Measurements from ENCODE around the gene CFAP97D2.
"Not testable (repeated sequence)": the region's sequence is repeated elsewhere in the genome, so short reads cannot be mapped to it uniquely, and the experiment has no call there.

CFAP97D2 gene

GRCh38 chr13:114148521-114148855 lies 30.6 kb upstream of the CFAP97D2 start:
- peaks cover 2% of the 10 kb centered on the region for H3K27me3 Mint-ChIP-seq
- peak overlapping the region; percentile 100 for H3K27ac Mint-ChIP-seq
- CTCF ChIA-PET = interaction anchor here (1.1 kb wide), 2 partner anchors 18 to 38 kb away, joined by 3 to 5 read pairs; no protein-coding TSS in a partner anchor
- H3K4me3 Mint-ChIP-seq = peak overlapping the region; percentile 46
- peak; percentile 94 for DNase-seq
- H3K9me3 Mint-ChIP-seq = peaks cover 3% of the 10 kb centered on the region
- peaks cover 57% of the 10 kb centered on the region for H3K4me1 Mint-ChIP-seq
- H3K36me3 Mint-ChIP-seq = peaks cover 22% of the 10 kb centered on the region

DNA sequence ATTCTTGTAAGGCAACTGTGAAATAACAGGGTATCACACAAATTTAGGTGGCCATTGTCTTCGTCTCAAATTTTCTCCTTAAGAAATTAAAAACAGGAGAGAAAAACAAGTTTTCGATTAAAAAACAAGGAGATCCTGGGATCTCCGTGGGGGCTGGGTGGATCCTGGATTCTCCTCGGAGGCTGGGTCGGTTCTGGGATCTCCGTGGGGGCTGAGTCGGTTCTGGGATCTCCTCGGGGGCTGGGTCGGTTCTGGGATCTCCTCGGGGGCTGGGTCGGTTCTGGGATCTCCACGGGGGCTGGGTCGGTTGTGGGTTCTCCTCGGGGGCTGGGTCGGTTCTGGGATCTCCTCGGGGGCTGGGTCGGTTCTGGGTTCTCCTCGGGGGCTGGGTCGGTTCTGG lies 30.2 kb upstream of the CFAP97D2 start:
- H3K4me3 Mint-ChIP-seq = peak overlapping the region; percentile 46
- H3K4me1 Mint-ChIP-seq = peaks cover 61% of the 10 kb centered on the region
- not testable (repeated sequence) for H3K27me3 Mint-ChIP-seq, H3K9me3 Mint-ChIP-seq, DNase-seq
- H3K36me3 Mint-ChIP-seq = peaks cover 26% of the 10 kb centered on the region
- H3K27ac Mint-ChIP-seq = peak overlapping the region; percentile 100
- CTCF ChIA-PET = interaction anchor here (1.1 kb wide), 1 partner anchor 38 kb away, joined by 3 read pairs; no protein-coding TSS in a partner anchor

DNA sequence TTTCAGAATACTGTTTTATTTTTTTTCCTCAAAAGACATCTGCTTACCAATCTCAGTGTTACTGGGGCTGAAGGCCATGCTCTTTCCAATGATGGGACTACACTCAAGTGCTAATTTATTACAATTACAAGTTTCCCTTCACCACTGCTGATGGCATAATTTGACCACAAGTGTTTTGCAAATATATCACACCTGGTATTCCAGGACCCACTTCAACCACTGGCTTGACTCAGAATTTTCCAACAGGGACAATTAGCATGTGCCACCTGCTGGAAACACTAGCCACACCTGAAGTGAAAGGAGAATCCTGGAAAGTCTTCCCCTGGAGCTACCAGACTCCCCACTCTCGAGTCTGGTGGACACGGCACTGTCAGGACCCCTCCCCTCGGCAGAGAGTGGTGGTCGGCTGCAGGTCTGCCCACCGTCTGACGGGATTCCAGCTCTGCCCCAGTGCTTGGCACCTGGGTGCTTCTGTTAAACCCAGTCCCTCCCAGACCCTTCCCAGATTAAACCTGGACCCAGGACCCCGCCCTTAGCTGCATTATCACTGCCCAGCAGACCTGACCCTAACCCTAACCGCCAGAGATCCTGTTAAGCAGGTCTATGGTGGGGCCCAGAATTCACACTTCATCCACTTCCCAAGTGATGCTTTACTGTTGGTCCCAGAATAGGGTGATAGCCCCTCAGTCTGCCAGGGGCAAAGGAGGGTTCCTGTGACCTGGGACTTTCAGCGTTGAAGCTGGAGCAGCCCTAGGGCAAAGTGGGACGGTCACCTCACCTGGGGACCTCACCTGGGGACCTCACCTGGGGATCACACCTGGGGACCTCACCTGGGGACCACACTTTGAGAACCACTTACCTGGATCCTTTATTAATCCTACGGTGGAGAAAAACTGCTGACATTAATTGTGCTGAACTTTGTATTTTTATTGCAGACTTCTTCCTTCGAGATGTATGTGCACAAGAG lies 29.0 kb upstream of the CFAP97D2 start:
- Mint-ChIP-seq H3K9me3 (peaks cover 10% of the 10 kb centered on the region), H3K4me3 (no peak overlapping the region), H3K36me3 (peaks cover 29% of the 10 kb centered on the region), H3K27ac (peak overlapping the region; percentile 100), H3K4me1 (peaks cover 68% of the 10 kb centered on the region), H3K27me3 (peaks cover 3% of the 10 kb centered on the region)
- DNase-seq = peak; percentile 20
- CTCF ChIA-PET = no interaction called here

- Mint-ChIP-seq H3K27ac (peak overlapping the region; percentile 100), H3K9me3 (peaks cover 10% of the 10 kb centered on the region), H3K36me3 (peaks cover 25% of the 10 kb centered on the region), H3K4me1 (peaks cover 68% of the 10 kb centered on the region), H3K4me3 (peak overlapping the region; percentile 59), H3K27me3 (peaks cover 3% of the 10 kb centered on the region)
- DNase-seq = peak; percentile 26
- CTCF ChIA-PET = interaction anchor here (1.4 kb wide), 1 partner anchor 8 kb away, joined by 3 read pairs; no protein-coding TSS in a partner anchor
Measured at GRCh38 chr13:114151031-114151430, 28.0 kb upstream of the CFAP97D2 start.

DNA sequence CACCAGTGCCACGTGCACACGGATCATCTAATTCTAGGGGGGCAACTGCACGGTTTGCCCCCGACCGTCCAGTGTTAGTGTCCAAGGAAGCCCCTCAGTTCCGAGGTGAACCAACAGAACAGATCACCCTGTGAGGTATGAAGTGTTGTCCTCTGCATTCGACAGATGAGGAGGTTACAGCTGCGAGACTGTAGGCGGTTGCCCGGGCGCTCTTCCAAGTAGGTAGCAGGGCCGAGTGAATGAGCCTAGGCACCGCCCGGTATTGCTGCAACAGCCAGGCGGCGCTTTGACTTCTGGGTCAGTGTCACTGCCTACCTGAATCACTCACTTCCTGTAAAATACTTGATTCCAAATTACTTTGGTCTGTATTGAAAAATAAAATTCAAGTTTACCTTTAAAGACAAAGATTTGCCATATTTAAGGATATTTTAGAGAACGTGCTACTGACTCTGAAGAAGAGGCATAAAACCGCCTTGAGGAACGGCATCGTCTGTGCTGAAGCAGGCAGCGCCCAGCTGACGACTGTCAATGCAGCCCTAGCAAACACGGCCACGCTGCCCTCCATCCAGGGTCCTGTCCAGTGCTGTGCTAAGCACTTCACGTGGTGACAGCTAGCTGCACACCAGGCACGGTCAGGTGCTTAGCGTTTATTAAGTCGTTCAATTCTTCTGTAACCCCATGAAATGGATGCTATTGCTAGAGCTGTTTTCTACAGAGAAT lies 27.3 kb upstream of the CFAP97D2 start:
- peaks cover 10% of the 10 kb centered on the region for H3K9me3 Mint-ChIP-seq
- H3K4me1 Mint-ChIP-seq = peaks cover 74% of the 10 kb centered on the region
- CTCF ChIA-PET = interaction anchor here (1.4 kb wide), 1 partner anchor 9 kb away, joined by 3 read pairs; no protein-coding TSS in a partner anchor
- H3K36me3 Mint-ChIP-seq = peaks cover 23% of the 10 kb centered on the region
- peaks cover 3% of the 10 kb centered on the region for H3K27me3 Mint-ChIP-seq
- peak overlapping the region; percentile 59 for H3K4me3 Mint-ChIP-seq
- H3K27ac Mint-ChIP-seq = peak overlapping the region; percentile 100
- DNase-seq = peak; percentile 56

DNA sequence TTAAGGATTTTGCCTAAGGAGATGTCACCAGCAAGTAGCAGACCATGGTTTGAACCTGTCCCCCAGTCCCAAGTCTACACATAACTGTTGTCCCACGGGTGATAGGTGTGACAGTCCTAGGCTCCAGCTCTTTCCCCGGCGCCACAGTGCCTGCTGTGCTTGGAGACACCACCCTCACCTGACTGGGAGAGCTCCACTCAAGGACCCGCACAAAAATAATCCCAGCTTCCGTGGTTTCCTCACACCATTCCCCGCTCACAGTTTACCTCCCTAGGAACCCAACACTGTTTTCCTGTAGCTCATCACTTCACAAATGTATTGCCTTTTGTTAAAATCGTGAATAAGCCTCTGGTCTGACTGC lies 26.8 kb upstream of the CFAP97D2 start:
- peak; percentile 14 for DNase-seq
- H3K27me3 Mint-ChIP-seq = peaks cover 3% of the 10 kb centered on the region
- CTCF ChIA-PET = interaction anchor here (1.4 kb wide), 1 partner anchor 9 kb away, joined by 3 read pairs; no protein-coding TSS in a partner anchor
- H3K36me3 Mint-ChIP-seq = peaks cover 21% of the 10 kb centered on the region
- H3K27ac Mint-ChIP-seq = peak overlapping the region; percentile 100
- no peak overlapping the region for H3K4me3 Mint-ChIP-seq
- peaks cover 78% of the 10 kb centered on the region for H3K4me1 Mint-ChIP-seq
- H3K9me3 Mint-ChIP-seq = peaks cover 10% of the 10 kb centered on the region

DNA sequence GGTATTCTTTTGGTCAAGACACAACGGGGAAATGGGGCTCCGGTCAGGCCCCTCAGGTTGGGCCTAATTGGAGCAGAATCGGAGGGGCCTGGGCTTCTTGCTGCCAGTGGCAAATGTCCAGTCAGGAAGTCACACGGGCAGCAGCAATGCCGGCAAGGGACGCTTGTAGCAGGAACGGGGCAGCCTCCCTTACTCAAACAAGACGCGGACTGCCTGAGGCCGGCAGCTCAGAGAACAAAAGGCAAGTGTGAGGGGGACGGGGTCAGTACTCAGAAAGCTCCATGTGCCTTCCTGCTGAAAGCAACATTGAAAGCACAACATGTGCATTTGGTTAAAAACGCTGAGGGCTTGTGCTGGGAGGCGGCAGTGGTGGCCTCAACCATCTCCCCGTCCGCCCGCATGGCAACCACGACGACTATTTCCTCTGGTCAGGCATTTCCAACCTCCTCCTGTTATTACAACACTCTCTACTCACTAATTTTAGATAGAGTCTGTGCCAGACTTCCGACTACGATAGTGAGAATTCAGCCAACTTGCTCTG lies 26.2 kb upstream of the CFAP97D2 start:
- Mint-ChIP-seq H3K9me3 (peaks cover 10% of the 10 kb centered on the region), H3K27me3 (peaks cover 3% of the 10 kb centered on the region), H3K4me3 (no peak overlapping the region), H3K4me1 (peaks cover 82% of the 10 kb centered on the region), H3K27ac (peak overlapping the region; percentile 22), H3K36me3 (peaks cover 20% of the 10 kb centered on the region)
- CTCF ChIA-PET = no interaction called here
- DNase-seq = peak; percentile 13

GRCh38 chr13:114153485-114154080 lies 25.5 kb upstream of the CFAP97D2 start:
- CTCF ChIA-PET = no interaction called here

DNA sequence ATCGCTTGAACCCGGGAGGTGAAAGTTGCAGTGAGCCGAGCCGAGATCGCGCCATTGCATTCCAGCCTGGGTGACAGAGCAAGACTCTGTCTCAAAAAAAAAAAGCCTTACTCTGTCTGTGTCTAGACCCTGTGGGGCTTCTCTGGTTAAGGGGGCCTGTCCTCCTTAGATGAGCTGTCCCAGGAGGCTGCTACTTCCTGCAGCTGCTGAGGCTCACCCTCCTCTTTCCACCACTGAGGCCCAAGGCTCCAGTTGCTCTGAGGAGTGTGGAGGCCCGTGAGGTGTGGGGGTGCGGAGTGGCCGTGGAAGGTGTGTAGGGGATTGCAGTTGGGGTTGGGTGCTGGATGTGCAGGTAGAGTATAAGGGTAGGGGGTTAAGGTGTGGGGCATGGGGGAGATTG lies 24.6 kb upstream of the CFAP97D2 start:
- peaks cover 27% of the 10 kb centered on the region for H3K36me3 Mint-ChIP-seq
- CTCF ChIA-PET = no interaction called here
- H3K9me3 Mint-ChIP-seq = peaks cover 10% of the 10 kb centered on the region
- H3K27ac Mint-ChIP-seq = peak overlapping the region; percentile 84
- H3K27me3 Mint-ChIP-seq = peaks cover 3% of the 10 kb centered on the region
- peaks cover 82% of the 10 kb centered on the region for H3K4me1 Mint-ChIP-seq
- H3K4me3 Mint-ChIP-seq = no peak overlapping the region
- peak; percentile 25 for DNase-seq

More at GRCh38 chr13:114153485-114154080, 25.5 kb upstream of the CFAP97D2 start:
- Mint-ChIP-seq H3K9me3 (peaks cover 10% of the 10 kb centered on the region), H3K27ac (peak overlapping the region; percentile 53), H3K27me3 (peaks cover 3% of the 10 kb centered on the region), H3K36me3 (peaks cover 19% of the 10 kb centered on the region), H3K4me1 (peaks cover 82% of the 10 kb centered on the region), H3K4me3 (no peak overlapping the region)
- peak; percentile 20 for DNase-seq

DNA sequence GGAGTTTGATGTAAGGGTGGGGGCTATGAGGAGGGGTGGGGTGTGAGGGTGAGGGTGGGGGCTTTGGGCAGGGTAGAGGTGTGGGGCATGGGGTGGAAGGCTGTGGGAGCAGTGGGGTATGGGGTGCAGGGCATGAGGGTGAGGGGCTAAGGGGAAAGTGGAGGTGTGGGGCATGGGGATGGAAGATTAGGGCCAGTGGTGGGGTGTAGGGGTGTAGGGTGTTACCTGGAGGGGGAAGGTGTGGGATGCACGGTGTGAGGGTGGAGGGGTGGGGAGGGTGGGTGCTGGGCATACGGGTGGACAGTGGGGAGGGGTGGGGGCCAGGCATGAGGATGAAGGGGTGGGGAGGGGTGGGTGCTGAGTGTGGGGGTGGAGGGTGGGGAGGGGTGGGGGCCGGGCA lies 23.7 kb upstream of the CFAP97D2 start:
- H3K9me3 Mint-ChIP-seq = peaks cover 17% of the 10 kb centered on the region
- H3K27me3 Mint-ChIP-seq = peaks cover 4% of the 10 kb centered on the region
- no peak overlapping the region for H3K4me3 Mint-ChIP-seq
- H3K27ac Mint-ChIP-seq = no peak overlapping the region
- peaks cover 82% of the 10 kb centered on the region for H3K4me1 Mint-ChIP-seq
- CTCF ChIA-PET = no interaction called here
- peaks cover 34% of the 10 kb centered on the region for H3K36me3 Mint-ChIP-seq
- peak; percentile 22 for DNase-seq

GRCh38 chr13:114155926-114156883 lies 22.9 kb upstream of the CFAP97D2 start:
- H3K4me1 Mint-ChIP-seq = peaks cover 82% of the 10 kb centered on the region
- peak overlapping the region; percentile 91 for H3K27ac Mint-ChIP-seq
- peak; percentile 60 for DNase-seq
- peaks cover 37% of the 10 kb centered on the region for H3K36me3 Mint-ChIP-seq
- CTCF ChIA-PET = no interaction called here
- peak overlapping the region; percentile 37 for H3K4me3 Mint-ChIP-seq
- peaks cover 13% of the 10 kb centered on the region for H3K27me3 Mint-ChIP-seq
- H3K9me3 Mint-ChIP-seq = peaks cover 21% of the 10 kb centered on the region

DNA sequence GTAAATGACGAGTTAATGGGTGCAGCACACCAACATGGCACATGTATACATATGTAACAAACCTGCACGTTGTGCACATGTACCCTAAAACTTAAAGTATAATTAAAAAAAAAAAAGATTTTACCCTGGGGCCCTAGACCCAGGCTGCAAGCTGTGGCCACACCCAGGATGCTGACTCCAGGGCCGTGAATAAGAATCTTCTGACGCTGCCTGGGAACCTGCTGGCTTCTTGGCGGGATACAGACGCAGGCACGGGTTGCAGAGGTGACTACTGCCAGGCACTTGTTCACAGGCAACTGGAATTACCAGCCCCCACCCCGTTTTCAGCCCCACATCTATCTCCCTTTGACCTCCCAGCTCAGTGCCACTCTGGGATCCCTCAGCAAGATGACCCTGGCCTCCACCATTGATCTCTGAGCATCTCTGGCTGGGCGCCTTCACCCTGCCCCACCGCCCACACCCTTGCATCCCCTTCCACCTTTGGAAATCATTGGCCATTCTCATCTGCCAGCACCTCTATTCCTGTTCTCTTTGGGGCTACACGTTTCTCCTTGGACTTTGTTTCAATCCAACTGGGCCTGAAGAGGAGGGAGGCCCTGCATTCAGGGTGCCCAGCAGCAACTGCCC lies 21.1 kb upstream of the CFAP97D2 start:
- CTCF ChIA-PET = no interaction called here
- Mint-ChIP-seq H3K27me3 (peaks cover 22% of the 10 kb centered on the region), H3K4me3 (peak overlapping the region; percentile 10), H3K27ac (peak overlapping the region; percentile 82), H3K4me1 (peaks cover 83% of the 10 kb centered on the region), H3K36me3 (peaks cover 39% of the 10 kb centered on the region), H3K9me3 (peaks cover 20% of the 10 kb centered on the region)
- peak; percentile 51 for DNase-seq
